HCT116 (cell line): Measurements from ENCODE around the gene SOWAHC. TPM values are rescaled to one million over a fixed set of nuclear protein-coding genes. Genes with fewer than 3 reads are reported as not detected.

ENCODE experiments used
- ATAC-seq: fragments of 200-7000 bp; cut with Tn5 transposase; 2 replicates; pipeline ENCODE4 v1.9.1; 2020; ENCODE audit warnings: mild to moderate bottlenecking, moderate library complexity
- BruUV-seq: library from RNA; stranded (reverse); fragments of 400-500 nt; replicated peaks from 2 replicates; lab custom pipeline; 2021; lab: Mats Ljungman, UMichigan
- CTCF ChIA-PET: fragments of 300-600 bp; sonication (Branson Sonifier 250); formaldehyde crosslinking; loops from one replicate; lab custom pipeline; 2021; ENCODE audit warnings: antibody characterized with exemption; lab: Charles Lee
- POLR2A ChIA-PET: fragments of 300-600, 350-600 bp; sonication (Branson Sonifier 250); formaldehyde crosslinking; loops from one replicate; lab custom pipeline; 2021; ENCODE audit warnings: antibody characterized with exemption; lab: Charles Lee
- RAD21 ChIA-PET, 2 experiments: fragments of 300-600 bp; sonication (Branson Sonifier 250); formaldehyde crosslinking; loops; one replicate each; lab custom pipeline; 2023; ENCODE audit warnings: low total read pairs in 2 of 2; ENCODE audit not compliant: uncharacterized antibody in 2 of 2, unreplicated experiment in 2 of 2, low non-redundant PET in 1 of 2; lab: Charles Lee
- DNase-seq: peaks from one replicate; pipeline ENCODE4 v3.0.0-alpha.2; 2010; ENCODE audit warnings: low read depth, low spot score
- H2AFZ ChIP-seq: fragments of 200-600 bp; shearing (Covaris generic), sonication (generic); 2 replicates; pipeline ENCODE4 v1.6.1; 2017; ENCODE audit warnings: low read depth, mixed run types, mixed read lengths, antibody characterized with exemption, low read length; ENCODE audit not compliant: poor library complexity, severe bottlenecking
- H3K27ac ChIP-seq: 2 replicates; pipeline ENCODE4 v1.5.1; 2012; ENCODE audit warnings: low read depth, low read length
- H3K27me3 ChIP-seq: fragments of 200-600 bp; sonication (generic); 2 replicates; pipeline ENCODE4 v1.6.1; 2016; ENCODE audit warnings: mixed run types, low read length, mixed read lengths; ENCODE audit not compliant: insufficient read depth
- H3K36me3 ChIP-seq, 2 experiments: fragments of 200-500 bp in 1 of 2; fragments of 200-600 bp in 1 of 2; sonication (Bioruptor generic) in 1 of 2; sonication (generic) in 1 of 2; 2 replicates each; pipeline versions ENCODE4 v1.5.1 to v1.6.1; 2014 to 2016; ENCODE audit warnings: low read length in 2 of 2, inconsistent platforms in 1 of 2, mixed read lengths in 1 of 2, mixed run types in 1 of 2; ENCODE audit not compliant: insufficient read depth in 2 of 2, control insufficient read depth in 1 of 2
- H3K4me1 ChIP-seq, 2 experiments: fragments of 200-600 bp in 1 of 2; sonication (generic) in 1 of 2; 2 replicates each; pipeline versions ENCODE4 v1.5.1 to v1.6.1; 2012 to 2017; ENCODE audit warnings: low read length in 2 of 2, inconsistent platforms in 1 of 2, mild to moderate bottlenecking in 1 of 2, mixed read lengths in 1 of 2, mixed run types in 1 of 2, moderate library complexity in 1 of 2; ENCODE audit not compliant: insufficient read depth in 2 of 2, control insufficient read depth in 1 of 2
- H3K4me2 ChIP-seq: fragments of 200-600 bp; sonication (generic); 2 replicates; pipeline ENCODE4 v1.6.1; 2017; ENCODE audit warnings: mixed run types, low read length, mixed read lengths
- H3K4me3 ChIP-seq, 2 experiments: fragments of 200-600 bp in 1 of 2; sonication (generic) in 1 of 2; replicated peaks in 1 of 2; 2 replicates each; pipeline ENCODE4 v1.5.1; 2011 to 2016; ENCODE audit warnings: low read length in 2 of 2, control low read depth in 1 of 2, low read depth in 1 of 2, mild to moderate bottlenecking in 1 of 2, mixed read lengths in 1 of 2, mixed run types in 1 of 2
- H3K79me2 ChIP-seq: fragments of 200-600 bp; sonication (generic); 2 replicates; pipeline ENCODE4 v1.6.1; 2017; ENCODE audit warnings: mild to moderate bottlenecking, mixed run types, low read length, moderate library complexity, mixed read lengths; ENCODE audit not compliant: insufficient read depth
- H3K9ac ChIP-seq: fragments of 200-600 bp; sonication (generic); 2 replicates; pipeline ENCODE4 v1.6.1; 2016; ENCODE audit warnings: low read length, mixed read lengths
- H3K9me2 ChIP-seq: fragments of 200-600 bp; sonication (generic), shearing (Covaris generic); 2 replicates; pipeline ENCODE4 v1.6.1; 2017; ENCODE audit warnings: mixed run types, mild to moderate bottlenecking, moderate library complexity; ENCODE audit not compliant: insufficient read depth
- H3K9me3 ChIP-seq, 2 experiments: fragments of 200-500 bp in 1 of 2; fragments of 200-600 bp in 1 of 2; sonication (Bioruptor generic) in 1 of 2; sonication (generic) in 1 of 2; 2 replicates each; pipeline ENCODE4 v1.6.1; 2014 to 2017; ENCODE audit warnings: low read length in 2 of 2, mixed read lengths in 2 of 2, inconsistent platforms in 1 of 2, low read depth in 1 of 2, mild to moderate bottlenecking in 1 of 2, mixed run types in 1 of 2, moderate library complexity in 1 of 2; ENCODE audit not compliant: control insufficient read depth in 1 of 2, insufficient read depth in 1 of 2
- H4K20me1 ChIP-seq: fragments of 200-600 bp; sonication (generic), shearing (Covaris generic); 2 replicates; pipeline ENCODE4 v1.6.1; 2017; ENCODE audit warnings: mixed run types, mild to moderate bottlenecking, moderate library complexity; ENCODE audit not compliant: insufficient read depth
- ATF3 ChIP-seq: IDR thresholded peaks from 2 replicates; pipeline ENCODE4 v1.6.1; 2012
- CBX3 ChIP-seq: IDR thresholded peaks from 2 replicates; pipeline ENCODE4 v1.6.1; 2012; ENCODE audit warnings: low read depth
- CTCF ChIP-seq, 3 experiments: fragments of 200-600 bp in 1 of 3; sonication (generic) in 1 of 3; IDR thresholded peaks in 2 of 3; conservative IDR thresholded peaks in 1 of 3; 2 replicates each; pipeline ENCODE4 v1.5.1; 2012 to 2017; ENCODE audit warnings: low read depth in 2 of 3, low read length in 2 of 3, antibody characterized with exemption in 1 of 3, borderline replicate concordance in 1 of 3, control low read depth in 1 of 3, mild to moderate bottlenecking in 1 of 3, mixed read lengths in 1 of 3, mixed run types in 1 of 3, moderate library complexity in 1 of 3; ENCODE audit not compliant: insufficient read depth in 1 of 3
- EGR1 ChIP-seq: IDR thresholded peaks from 2 replicates; pipeline ENCODE4 v1.6.1; 2012; ENCODE audit warnings: low read depth
- ELF1 ChIP-seq: IDR thresholded peaks from 2 replicates; pipeline ENCODE4 v1.6.1; 2012; ENCODE audit warnings: low read depth, borderline replicate concordance
- EZH2 ChIP-seq: fragments of 200-600 bp; sonication (generic); IDR thresholded peaks from 2 replicates; pipeline ENCODE4 v1.6.1; 2017; ENCODE audit warnings: antibody characterized with exemption, mixed run types
- EZH2phosphoT487 ChIP-seq: fragments of 200-600 bp; IDR thresholded peaks from 2 replicates; pipeline ENCODE4 v1.6.1; 2018; ENCODE audit warnings: antibody characterized with exemption, borderline replicate concordance
- FOSL1 ChIP-seq: IDR thresholded peaks from 2 replicates; pipeline ENCODE4 v1.6.1; 2012; ENCODE audit warnings: low read depth
- POLR2A ChIP-seq: IDR thresholded peaks from 2 replicates; pipeline ENCODE4 v1.7.0; 2011; ENCODE audit warnings: borderline replicate concordance; ENCODE audit not compliant: insufficient read depth, insufficient read length; ENCODE audit errors: extremely low read depth
- POLR2AphosphoS5 ChIP-seq: IDR thresholded peaks from 2 replicates; pipeline ENCODE4 v1.6.1; 2011; ENCODE audit warnings: mild to moderate bottlenecking, low read depth, low read length, moderate library complexity
- RAD21 ChIP-seq: IDR thresholded peaks from 2 replicates; pipeline ENCODE4 v1.6.1; 2012; ENCODE audit warnings: low read depth, mild to moderate bottlenecking
- REST ChIP-seq: IDR thresholded peaks from 2 replicates; pipeline ENCODE4 v1.6.1; 2012; ENCODE audit warnings: low read depth
- SIN3A ChIP-seq: IDR thresholded peaks from 2 replicates; pipeline ENCODE4 v1.6.1; 2012; ENCODE audit warnings: low read depth
- SRF ChIP-seq: IDR thresholded peaks from 2 replicates; pipeline ENCODE4 v1.6.1; 2012; ENCODE audit warnings: low read depth
- TCF7L2 ChIP-seq: IDR thresholded peaks from 2 replicates; pipeline ENCODE4 v1.7.0; 2011; ENCODE audit warnings: borderline replicate concordance, inconsistent platforms; ENCODE audit not compliant: insufficient read depth, insufficient read length; ENCODE audit errors: extremely low read depth
- YY1 ChIP-seq: IDR thresholded peaks from 2 replicates; pipeline ENCODE4 v1.6.1; 2011; ENCODE audit warnings: low read length, low read depth, moderate library complexity, mild to moderate bottlenecking; ENCODE audit not compliant: insufficient replicate concordance; ENCODE audit errors: extremely low read depth
- ZBTB33 ChIP-seq: IDR thresholded peaks from 2 replicates; pipeline ENCODE4 v1.6.1; 2011; ENCODE audit warnings: mild to moderate bottlenecking, low read length, moderate library complexity; ENCODE audit not compliant: insufficient replicate concordance; ENCODE audit errors: extremely low read depth
- ZFX ChIP-seq: fragments of 450-650 bp; IDR thresholded peaks from 2 replicates; pipeline ENCODE4 v1.6.1; 2017
- ZNF274 ChIP-seq: fragments of 200-500 bp; sonication (Bioruptor generic); IDR thresholded peaks from 2 replicates; pipeline ENCODE4 v1.6.1; 2014; ENCODE audit warnings: mild to moderate bottlenecking, low read depth, low read length, inconsistent platforms
- intact Hi-C: fragments of 100-400 bp; cut with micrococcal nuclease; formaldehyde crosslinking; loops from 2 replicates; pipeline ENCODE4 v1.10.0; 2022
- total RNA-seq: library from RNA; stranded (reverse); gene quantifications from one replicate; pipeline ENCODE4 v1.2.1, GENCODE V29; 2021; ENCODE audit not compliant: unreplicated experiment

The SOWAHC gene
- total RNA-seq, 1 experiment from 2014 or later: 16.6 TPM

- intact Hi-C loops: no loop called here
- no peak for TF ChIP-seq ATF3
- TF ChIP-seq ZBTB33: no peak
- no peak for TF ChIP-seq CTCF (IDR thresholded peaks at IDR 0.05 in 2 of 3, conservative IDR thresholded peaks at IDR 0.05 in 1 of 3; ENCODE audit: borderline replicate concordance in 1 of 3, insufficient read depth in 1 of 3, low read depth in 2 of 3, low read length in 2 of 3)
- TF ChIP-seq SRF: no peak
- no peak; the same call in 1 of the 2 replicates for TF ChIP-seq POLR2AphosphoS5
- no peak for TF ChIP-seq CBX3
- no peak for TF ChIP-seq ZFX
- no peak for TF ChIP-seq ZNF274
- TF ChIP-seq ELF1: no peak
- TF ChIP-seq POLR2A: no peak
- TF ChIP-seq FOSL1: no peak
- no peak for TF ChIP-seq RAD21
- TF ChIP-seq EZH2: no peak
- TF ChIP-seq REST: no peak
- TF ChIP-seq YY1: no peak
- TF ChIP-seq TCF7L2: no peak
- TF ChIP-seq EZH2phosphoT487: no peak
- TF ChIP-seq EGR1: no peak
- TF ChIP-seq SIN3A: no peak
- TF ChIP-seq, all 23 proteins: peak for 0
- H3K79me2 ChIP-seq: peaks cover 46% of the 10 kb centered on the region
- 0 out of 2 replicates have a peak, but pooled peaks cover 3% of the 10 kb centered on the region for H4K20me1 ChIP-seq
- ChIA-PET CTCF (no interaction called here), POLR2A (interaction anchor here (0.6 kb wide), 1 partner anchor 23 kb away, joined by 3 read pairs; no protein-coding TSS in a partner anchor), RAD21 (interaction anchor here in 1 of 2 experiments (0.6 kb wide), 1 partner anchor 68 kb away, joined by 6 read pairs; no protein-coding TSS in a partner anchor)
- no peak overlapping the region for H3K27ac ChIP-seq
- ATAC-seq (no peak), DNase-seq (no peak)
- H3K4me2 ChIP-seq: peak overlapping the region; percentile 94; the same call in 1 of the 2 replicates
- no peak overlapping the region for H3K9ac ChIP-seq
- H3K27me3 ChIP-seq: no peaks in the 10 kb centered on the region
- H3K9me3 ChIP-seq: no peaks in the 10 kb centered on the region
- no peak overlapping the region for H2AFZ ChIP-seq
- no peaks in the 10 kb centered on the region; the same call in 1 of the 2 replicates for H3K9me2 ChIP-seq
- peaks cover 15 to 33% of the 10 kb centered on the region in 2 experiments for H3K4me1 ChIP-seq
- TSS peak; percentile 64 for BruUV-seq
- H3K4me3 ChIP-seq: no peak overlapping the region
- no peaks in the 10 kb centered on the region for H3K36me3 ChIP-seq
These were observed 2.0 kb downstream of the SOWAHC start for GRCh38 chr2:109616184-109616583.
